GM13976 (cell line): ENCODE data around the gene THAP8.
"Not testable (repeated sequence)": the region's sequence is repeated elsewhere in the genome, so short reads cannot be mapped to it uniquely, and the experiment has no call there.

Experiments used
- DNase-seq: peaks from one replicate; pipeline ENCODE4 v3.0.0; 2012; ENCODE audit warnings: low spot score
- CTCF ChIP-seq: IDR thresholded peaks from 2 replicates; pipeline ENCODE4 v1.5.1; 2012; ENCODE audit warnings: borderline replicate concordance, mild to moderate bottlenecking; ENCODE audit not compliant: insufficient read depth; ENCODE audit errors: extremely low read depth, missing control alignments, control extremely low read depth
- in situ Hi-C: fragments of 300-500 bp; cut with MboI; formaldehyde crosslinking; loops from one replicate; pipeline ENCODE4 v1.12.0; 2022; ENCODE audit warnings: low sequenced_read_pairs, mixed read lengths, inconsistent platforms; ENCODE audit not compliant: unreplicated experiment

THAP8 gene

DNA sequence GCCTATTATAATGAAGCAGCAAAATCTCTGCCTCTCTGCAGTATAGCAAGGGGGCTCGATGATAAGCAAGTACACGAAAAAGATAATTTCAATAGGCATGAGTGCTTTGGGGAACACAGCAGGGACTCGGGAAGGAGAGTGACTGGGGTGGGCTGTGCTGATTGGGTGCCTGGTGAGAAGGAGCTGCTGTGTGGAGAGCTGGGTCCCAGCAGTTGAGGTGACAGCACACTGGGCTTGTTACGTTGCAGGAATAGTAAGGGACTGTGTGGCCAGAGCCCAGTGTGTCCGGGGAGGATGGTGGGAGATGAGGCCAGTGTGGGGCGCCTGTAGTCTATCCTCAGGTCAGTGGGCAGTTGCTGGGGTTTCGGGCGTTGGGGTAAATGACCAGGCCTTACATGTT, 18.0 kb upstream of the THAP8 start:
- TF ChIP-seq CTCF, result no peak
- in situ Hi-C loops, result no loop called here
- no peak for DNase-seq

DNA sequence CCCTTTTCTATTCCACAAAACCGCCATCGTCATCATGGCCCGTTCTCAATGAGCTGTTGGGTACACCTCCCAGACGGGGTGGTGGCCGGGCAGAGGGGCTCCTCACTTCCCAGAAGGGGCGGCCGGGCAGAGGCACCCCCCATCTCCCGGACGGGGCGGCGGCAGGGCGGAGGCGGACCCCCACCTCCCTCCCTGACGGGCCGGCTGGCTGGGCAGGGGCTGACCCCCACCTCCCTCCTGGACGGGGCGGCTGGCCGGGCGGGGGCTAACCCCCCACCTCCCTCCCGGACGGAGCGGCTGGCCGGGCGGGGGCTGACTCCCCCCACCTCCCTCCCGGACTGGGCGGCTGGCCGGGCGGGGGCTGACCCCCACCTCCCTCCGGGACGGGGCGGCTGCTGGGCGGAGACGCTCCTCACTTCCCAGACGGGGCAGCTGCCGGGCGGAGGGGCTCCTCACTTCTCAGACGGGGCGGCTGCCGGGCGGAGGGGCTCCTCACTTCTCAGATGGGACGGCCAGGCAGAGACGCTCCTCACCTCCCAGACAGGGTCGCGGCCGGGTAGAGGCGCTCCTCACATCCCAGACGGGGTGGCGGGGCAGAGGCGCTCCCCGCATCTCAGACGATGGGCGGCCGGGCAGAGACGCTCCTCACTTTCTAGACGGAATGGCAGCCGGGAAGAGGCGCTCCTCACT, 14.9 kb upstream of the THAP8 start:
- DNase-seq, in situ Hi-C loops: not testable (repeated sequence)

GRCh38 chr19:36067681-36068080, 13.6 kb upstream of the THAP8 start:
- in situ Hi-C loops, result no loop called here
- no peak for DNase-seq
- TF ChIP-seq CTCF, result no peak

DNA sequence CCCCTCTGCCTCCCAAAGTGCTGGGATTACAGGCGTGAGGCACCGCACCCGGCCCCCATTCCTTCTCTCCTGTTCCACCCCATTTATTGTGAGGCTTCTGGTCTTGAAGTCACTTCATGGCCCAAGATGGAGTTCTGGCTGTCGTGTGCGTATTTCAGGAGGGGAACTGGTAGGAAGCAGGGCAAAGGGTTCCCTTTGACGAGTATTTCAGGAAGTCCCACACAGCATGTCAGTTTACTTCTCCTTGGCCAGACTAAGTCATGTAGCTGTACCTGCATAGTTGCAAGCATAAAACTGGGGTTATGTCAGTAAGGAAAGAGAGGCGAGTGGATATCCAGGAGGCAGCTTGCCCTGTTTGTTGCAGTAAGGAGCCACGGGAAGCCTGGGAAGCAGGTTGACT, 10.7 kb upstream of the THAP8 start:
- in situ Hi-C loops, result no loop called here
- DNase-seq, result no peak
- no peak for TF ChIP-seq CTCF

DNA sequence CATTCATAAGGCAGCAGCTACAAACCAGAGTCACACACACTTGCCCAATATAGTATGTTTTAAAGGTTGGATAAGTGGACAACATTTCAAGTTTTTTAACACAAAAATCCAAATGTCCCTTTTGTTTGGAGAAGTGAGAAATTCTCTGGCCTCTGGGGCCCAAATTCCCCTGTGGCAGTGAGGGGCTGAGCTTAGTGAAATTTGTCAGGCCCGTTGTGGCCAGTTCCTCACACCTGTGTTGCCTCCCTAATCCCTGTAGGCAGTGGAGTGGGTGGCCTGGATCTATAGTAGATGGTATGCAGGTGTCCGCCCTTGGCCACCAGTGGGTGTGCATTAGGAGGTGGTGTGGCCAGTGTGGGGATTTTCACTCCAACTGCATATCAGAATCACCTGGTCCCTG, 7.3 kb upstream of the THAP8 start:
- in situ Hi-C loops, result no loop called here
- no peak for DNase-seq
- no peak for TF ChIP-seq CTCF

- peak; percentile 69 for DNase-seq
- in situ Hi-C loops, result no loop called here
- peak; percentile 67 for TF ChIP-seq CTCF
These were observed 6.3 kb upstream of the THAP8 start for GRCh38 chr19:36060430-36060829.

DNA sequence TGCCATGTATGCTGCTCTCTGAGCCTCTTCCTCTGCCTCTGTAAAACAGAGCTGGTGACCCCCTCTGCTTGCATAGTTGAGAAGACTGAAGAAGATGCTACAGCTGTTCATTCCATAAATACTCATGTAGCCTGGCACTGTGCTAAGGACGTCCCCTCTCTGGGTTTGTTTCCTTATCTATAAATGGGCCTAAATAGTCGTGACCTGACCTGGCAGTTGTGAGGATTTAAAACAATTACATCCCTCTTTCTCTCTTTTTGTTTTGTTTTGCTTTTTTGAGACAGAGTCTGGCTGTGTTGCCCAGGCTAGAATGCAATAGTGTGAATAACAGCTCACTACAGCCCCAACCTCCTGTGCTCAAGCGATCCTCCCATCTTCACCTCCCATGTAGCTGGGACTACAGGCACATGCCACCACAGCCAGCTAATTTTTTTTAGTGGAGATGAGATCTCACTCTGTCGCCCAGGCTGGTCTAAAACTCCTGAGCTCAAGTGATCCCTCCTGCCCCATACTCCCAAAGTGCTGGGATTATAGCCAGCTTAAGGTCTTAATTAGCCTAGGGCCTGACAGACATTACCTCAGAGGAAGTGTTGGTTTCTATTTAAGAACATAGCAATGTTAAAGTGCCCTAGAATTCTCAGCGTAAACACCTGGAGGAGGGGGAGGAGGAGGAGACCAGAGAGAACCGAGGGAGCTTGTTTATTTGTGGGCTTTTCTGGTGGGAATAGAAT, 5.3 kb upstream of the THAP8 start:
- DNase-seq, result no peak
- no peak for TF ChIP-seq CTCF
- in situ Hi-C loops, result no loop called here
